Measurements from ENCODE around the gene PPP1R12B.
A peak's percentile ranks its signal among the peaks of the same experiment; 100 is the strongest.
"Not testable (repeated sequence)": the region's sequence is repeated elsewhere in the genome, so short reads cannot be mapped to it uniquely, and the experiment has no call there.

The PPP1R12B gene

DNA sequence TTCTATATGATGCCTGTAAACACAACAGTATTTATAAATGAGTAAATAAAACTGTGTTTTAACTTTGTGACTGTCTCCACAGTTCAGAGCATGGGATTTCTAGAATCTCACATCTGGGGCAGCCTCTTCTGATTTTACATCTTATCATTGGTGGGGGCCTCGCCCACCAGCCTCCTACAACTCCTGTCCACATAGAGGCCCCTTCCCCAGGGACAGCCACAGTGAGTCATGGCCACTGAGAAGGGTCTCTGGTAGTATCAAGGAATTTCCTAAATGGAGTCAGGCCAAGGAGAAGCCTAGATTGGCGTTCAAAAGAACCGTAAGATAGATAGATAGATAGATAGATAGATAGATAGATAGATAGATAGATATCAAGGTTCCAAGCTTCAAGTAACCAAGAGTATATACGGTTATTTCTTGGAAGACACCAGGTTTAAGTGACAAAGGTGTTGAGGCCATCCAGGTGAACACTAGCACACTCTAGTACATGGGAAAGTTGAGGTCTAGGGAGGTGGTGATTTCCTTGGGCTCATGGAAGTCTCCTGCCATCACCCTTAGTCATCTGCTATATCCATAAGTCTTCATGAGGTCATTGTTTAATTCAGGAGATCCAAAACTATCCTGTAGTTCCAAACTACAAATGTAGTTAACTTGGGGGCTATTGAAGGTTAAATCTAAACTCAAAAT, 240.1 kb downstream of the PPP1R12B start:
- no peak for DNase-seq

GRCh38 chr1:202589190-202589930, 240.9 kb downstream of the PPP1R12B start:
- DNase-seq, result no peak

GRCh38 chr1:202590126-202590525, 241.6 kb downstream of the PPP1R12B start:
- no peak for DNase-seq

DNA sequence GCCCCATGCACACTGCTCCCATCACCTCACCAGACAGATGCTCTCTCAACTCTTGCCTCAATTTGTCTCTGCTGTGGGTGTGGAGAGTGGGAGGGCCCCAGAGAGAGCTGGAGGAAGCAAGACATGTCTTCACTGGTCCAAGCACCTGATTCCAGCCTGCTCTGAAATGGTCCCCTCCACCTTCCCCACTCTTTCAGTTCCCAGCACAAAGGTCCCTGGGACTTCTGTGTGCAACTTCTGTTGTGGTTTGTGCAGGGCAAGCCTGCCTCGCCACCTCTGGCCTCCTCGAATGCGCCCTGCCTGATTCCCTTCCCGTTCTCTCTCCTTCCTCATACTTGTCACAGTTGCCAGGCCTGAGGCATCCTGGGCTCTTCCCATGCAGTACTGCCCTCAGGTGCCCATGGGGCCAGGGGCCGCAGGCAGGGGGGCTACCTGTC, 242.5 kb downstream of the PPP1R12B start:
- DNase-seq, result no peak

DNA sequence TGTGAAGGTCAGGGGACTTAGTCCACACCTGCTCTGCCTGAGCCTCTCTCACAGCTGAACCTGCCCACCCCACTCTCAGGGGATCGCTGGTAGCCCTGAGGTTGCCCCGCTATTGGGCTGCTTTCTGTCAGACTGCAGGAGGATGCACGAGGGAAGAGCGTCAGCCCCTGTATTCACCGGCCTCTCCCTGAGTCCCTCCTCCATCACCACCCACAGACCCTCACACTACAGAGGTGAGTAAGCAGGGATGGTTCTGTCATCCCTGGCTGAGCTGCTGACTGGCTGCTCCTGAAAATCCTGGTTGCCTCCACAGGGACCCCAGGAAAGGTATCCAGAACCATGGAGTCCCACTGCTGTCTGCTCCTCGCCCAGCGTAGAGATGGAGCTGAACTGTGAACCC, 243.0 kb downstream of the PPP1R12B start:
- no peak for DNase-seq

DNA sequence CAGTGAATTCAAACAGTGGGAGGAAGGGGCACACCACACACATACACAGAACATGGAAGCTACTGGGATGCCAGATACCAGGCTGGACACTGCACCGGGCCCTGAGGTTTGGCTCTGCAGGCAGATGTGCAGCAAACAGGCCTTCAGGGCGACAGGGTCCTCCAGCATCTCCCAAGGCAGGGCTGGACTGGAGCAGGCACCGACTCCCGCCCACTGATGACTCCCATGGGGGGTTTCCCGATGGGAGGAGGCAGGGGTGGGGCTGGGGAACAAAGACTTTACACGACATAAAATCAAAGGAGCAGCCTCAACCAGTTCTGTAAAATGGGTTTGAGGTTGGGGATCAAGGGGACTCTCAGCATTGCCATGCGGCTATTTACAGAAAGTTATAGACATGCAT, 243.6 kb downstream of the PPP1R12B start:
- DNase-seq, result peak; percentile 8

DNA sequence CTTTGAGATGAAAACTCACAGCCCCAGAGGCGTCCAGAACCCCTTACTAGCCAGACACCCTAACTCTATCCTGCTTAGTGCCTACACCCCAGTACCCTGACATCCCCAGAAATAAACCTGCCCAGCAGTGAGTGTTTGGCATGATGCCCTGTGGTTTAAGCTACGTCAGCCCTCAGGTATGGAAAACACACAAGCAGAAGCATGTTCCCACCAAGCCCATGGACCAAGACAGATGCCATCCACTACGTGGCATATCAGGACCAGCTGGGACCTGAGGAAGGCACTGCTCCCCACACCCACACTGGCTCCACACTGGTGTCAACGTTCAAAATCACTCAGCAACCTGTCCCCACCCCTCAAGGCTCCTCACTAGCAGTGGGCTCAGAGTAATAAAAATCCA, 245.3 kb downstream of the PPP1R12B start:
- no peak for DNase-seq

GRCh38 chr1:202596638-202597037, 248.1 kb downstream of the PPP1R12B start:
- no peak for DNase-seq

GRCh38 chr1:202597090-202597761, 248.7 kb downstream of the PPP1R12B start:
- no peak for DNase-seq

GRCh38 chr1:202599669-202600431, 251.4 kb downstream of the PPP1R12B start:
- peak; percentile 63 for DNase-seq

DNA sequence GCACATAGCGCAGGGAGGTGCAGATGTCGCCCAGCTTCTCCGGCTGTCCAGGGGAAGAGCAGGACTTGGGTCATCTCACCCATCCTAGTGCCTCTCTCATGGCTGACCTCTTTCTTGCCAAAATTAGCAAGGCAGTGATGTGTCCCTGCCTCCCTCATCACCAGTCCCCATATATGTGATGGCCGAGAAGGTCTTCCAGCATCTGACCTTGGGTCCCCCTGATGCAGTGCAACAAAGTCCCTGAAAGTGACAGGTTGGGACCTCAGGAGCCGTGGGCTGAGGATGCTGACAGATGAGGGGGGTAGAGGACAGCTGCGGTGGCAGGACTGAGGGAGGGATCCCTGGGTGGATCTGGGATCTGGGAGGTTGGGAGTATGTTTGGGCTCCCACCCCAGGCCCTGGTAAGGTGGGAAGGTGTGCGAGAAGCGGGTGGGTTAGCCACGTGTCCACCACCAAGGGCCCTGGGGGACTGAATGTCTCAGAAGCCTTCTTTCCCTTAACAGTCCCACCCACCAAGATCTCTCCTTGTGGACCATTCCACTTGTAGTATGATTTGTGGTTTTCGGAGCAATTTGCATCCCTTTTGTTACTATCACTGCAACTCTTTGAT, 252.0 kb downstream of the PPP1R12B start:
- no peak for DNase-seq

DNA sequence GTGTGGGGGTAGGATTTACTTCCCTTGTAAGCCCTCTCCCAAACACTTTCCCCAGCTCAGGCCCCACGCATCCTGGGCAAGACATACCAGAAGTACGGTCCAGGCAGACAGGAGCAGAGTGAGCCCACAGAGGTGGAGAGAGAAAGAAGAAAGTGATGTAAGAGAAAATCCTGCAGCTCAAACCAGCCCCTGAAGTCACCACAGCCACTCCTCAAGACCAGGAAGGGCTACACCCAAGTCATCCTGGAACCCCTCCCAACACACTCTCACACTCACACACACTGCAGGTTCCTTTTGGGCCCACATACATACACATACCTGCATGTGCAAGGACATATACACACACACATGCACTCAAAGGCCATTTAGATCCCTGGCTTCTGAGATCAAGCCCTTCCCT, 254.9 kb downstream of the PPP1R12B start:
- no peak for DNase-seq

- DNase-seq, result no peak
Measured at GRCh38 chr1:202605515-202605914, 257.0 kb downstream of the PPP1R12B start.

- not testable (repeated sequence) for DNase-seq
Measured at GRCh38 chr1:202612036-202612435, 263.5 kb downstream of the PPP1R12B start.

DNA sequence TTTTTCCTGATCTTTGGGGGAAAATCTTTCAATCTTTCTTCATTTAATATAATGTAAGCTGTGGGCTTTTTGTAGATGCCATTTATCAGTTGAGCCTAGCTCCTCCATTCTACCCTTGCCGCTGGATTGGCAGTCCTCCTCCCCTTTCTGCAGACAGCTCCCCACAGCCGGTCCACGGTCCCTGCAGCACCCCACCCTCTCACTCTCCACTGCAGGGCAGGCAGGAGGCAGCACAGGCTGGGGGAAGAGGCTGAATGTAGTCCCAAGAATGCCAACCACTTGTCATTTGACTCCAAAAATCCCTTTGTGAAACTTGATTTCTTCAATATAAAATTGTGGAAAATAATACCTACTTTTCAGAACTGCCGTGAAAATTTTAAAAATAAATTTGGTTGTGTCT, 265.1 kb downstream of the PPP1R12B start:
- no peak for DNase-seq

GRCh38 chr1:202614363-202615207, 266.1 kb downstream of the PPP1R12B start:
- not testable (repeated sequence) for DNase-seq

- not testable (repeated sequence) for DNase-seq
Measured at GRCh38 chr1:202615208-202615500, 266.7 kb downstream of the PPP1R12B start.

DNA sequence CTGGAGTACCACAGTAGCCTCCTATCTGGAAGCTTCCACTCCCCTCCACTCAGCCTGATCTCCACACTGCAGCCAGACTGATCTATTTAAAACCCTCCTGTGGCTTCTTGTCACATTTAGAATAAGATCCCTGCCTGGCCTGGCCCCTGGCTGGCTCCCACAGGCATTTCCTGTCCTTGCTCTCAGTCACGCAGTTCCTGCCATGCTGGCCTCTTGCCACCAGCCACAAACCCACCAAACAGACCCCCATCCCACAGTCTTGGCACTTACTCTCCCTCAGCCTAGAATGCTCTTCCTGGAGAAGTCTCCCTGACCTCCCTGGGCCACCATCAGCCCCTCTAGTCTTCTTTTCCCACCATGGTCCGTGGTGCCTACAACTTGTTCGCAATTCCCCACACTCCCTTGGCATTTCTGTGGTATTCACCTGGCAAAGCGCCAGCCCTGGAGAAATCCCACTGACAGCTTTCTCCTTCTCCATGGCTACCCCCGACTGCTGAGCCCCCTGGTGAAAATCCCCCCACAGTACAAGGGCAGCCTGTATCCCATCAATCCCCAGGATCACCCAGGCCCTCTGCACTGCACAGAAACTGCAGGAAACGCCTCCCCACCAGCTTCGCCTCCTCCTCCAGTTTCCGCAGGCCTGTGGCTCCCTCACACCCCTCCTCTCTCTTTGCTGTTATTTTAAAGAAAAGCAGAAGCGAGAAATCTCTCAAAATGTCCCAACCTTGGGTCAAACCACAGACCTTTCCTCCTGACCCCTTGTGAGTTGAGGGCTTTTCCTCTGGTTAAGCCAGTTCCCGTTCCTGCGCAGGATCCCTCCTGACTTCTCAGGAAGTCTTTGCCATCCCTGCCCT, 267.2 kb downstream of the PPP1R12B start:
- DNase-seq, result no peak

DNA sequence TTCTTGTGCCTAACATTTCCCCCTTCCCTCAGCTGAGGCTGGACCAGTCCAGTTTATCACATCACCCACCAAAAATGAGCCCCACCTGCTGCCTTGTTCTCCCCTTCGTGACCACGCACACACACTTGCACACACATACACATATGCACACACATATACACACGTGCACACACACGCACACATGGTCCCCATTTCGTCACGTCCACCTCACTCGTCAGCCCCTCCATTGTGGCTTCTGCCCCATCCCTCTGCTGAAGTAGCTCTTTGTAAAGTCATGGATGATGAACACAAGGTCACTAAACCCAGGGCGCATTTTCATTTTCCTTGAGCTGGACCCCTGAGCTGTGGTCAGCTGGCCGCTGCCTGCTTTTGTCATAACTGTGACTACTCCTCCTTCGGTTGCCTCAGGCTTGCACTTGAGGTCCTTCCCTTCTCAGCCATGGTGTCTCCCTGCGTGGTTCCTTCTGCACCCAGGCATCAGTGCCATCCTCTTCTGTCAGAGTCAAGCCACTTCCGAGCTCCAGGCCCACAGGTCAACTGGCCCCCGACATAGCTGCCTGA, 267.9 kb downstream of the PPP1R12B start:
- DNase-seq, result no peak

DNA sequence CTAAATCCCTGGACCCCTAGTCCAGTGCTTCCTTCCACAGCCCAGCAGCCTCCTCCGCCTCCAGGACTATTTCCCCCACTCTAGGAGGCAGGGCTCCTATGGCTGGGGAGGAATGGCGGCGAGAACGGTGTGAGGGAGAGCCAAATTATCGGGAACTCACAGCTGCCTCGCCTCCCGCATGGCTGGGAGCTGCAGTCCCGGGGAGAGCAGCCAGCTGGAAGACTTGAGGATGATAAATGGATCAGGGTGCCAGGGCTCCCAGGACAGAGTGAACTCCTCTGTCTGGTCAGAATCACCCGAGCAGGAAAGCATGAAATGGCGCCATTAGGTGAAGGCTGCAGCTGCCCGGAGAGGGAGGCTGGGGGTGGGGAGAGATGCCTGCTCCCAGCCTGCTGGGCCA, 270.5 kb downstream of the PPP1R12B start:
- not testable (repeated sequence) for DNase-seq

GRCh38 chr1:202619505-202619904, 271.0 kb downstream of the PPP1R12B start:
- DNase-seq, result no peak
